Kidney (tissue), 14 donors: Measurements from ENCODE around the gene ARID1B. TPM values are rescaled to one million over a fixed set of nuclear protein-coding genes. Genes with fewer than 3 reads are reported as not detected.

Experiments
- DNase-seq, 5 donors: peaks; one replicate each; pipeline ENCODE4 v3.0.0-alpha.2; 2013 to 2020
- FAIRE-seq: peaks from 2 replicates; lab custom pipeline; 2012; peaks lifted over from hg19 to GRCh38; lab: Jason Lieb, UNC
- H3K27ac ChIP-seq, 2 donors: one replicate each; pipeline ENCODE4 v1.7.0; 2013; ENCODE audit warnings: low read depth in 2 of 2, low read length in 2 of 2, inconsistent platforms in 1 of 2
- H3K27me3 ChIP-seq: one replicate; pipeline ENCODE4 v1.7.1; 2013; ENCODE audit warnings: low read length, inconsistent platforms; ENCODE audit not compliant: control insufficient read depth, insufficient read depth
- H3K36me3 ChIP-seq, 3 donors: one replicate each; pipeline versions ENCODE4 v1.7.0 to v1.7.1; 2013; ENCODE audit warnings: low read length in 3 of 3, control low read depth in 1 of 3, inconsistent platforms in 1 of 3; ENCODE audit not compliant: insufficient read depth in 3 of 3, control insufficient read depth in 2 of 3
- H3K4me1 ChIP-seq, 3 donors: one replicate each; pipeline versions ENCODE4 v1.7.0 to v1.7.1; 2013; ENCODE audit warnings: low read length in 3 of 3, inconsistent platforms in 1 of 3, low read depth in 1 of 3; ENCODE audit not compliant: control insufficient read depth in 2 of 3, insufficient read depth in 2 of 3
- H3K4me3 ChIP-seq, 3 donors: one replicate each; pipeline versions ENCODE4 v1.7.0 to v1.8.1; 2013; ENCODE audit warnings: low read length in 3 of 3, control low read depth in 1 of 3, inconsistent platforms in 1 of 3
- H3K9ac ChIP-seq, 3 donors: one replicate each; pipeline versions ENCODE4 v1.7.0 to v1.7.1; 2013; ENCODE audit warnings: low read length in 3 of 3, control low read depth in 1 of 3, inconsistent platforms in 1 of 3
- H3K9me3 ChIP-seq, 3 donors: one replicate each; pipeline versions ENCODE4 v1.7.0 to v1.7.1; 2013; ENCODE audit warnings: low read length in 3 of 3, control low read depth in 1 of 3, inconsistent platforms in 1 of 3; ENCODE audit not compliant: control insufficient read depth in 2 of 3, insufficient read depth in 1 of 3
- CTCF ChIP-seq: IDR thresholded peaks from 3 replicates; pipeline ENCODE4 v1.5.1; 2012; ENCODE audit warnings: mild to moderate bottlenecking, moderate library complexity, borderline replicate concordance; ENCODE audit not compliant: insufficient read depth; ENCODE audit errors: extremely low read depth
- intact Hi-C: fragments of 100-400 bp; cut with DNase I; formaldehyde crosslinking; loops from one replicate; pipeline ENCODE4 v1.11.1; 2022
- polyA plus RNA-seq: library from polyadenylated mRNA; stranded (reverse); fragments of 350-450 nt; fragmentation: Illumina TruSeq; extraction: RNeasy Lipid Tissue Mini Kit (QIAGEN cat#74804); gene quantifications from one replicate; pipeline ENCODE4 v1.2.3, GENCODE V29; 2014; ENCODE audit warnings: low read depth, low replicate concordance; ENCODE audit not compliant: insufficient read depth
- total RNA-seq: library from RNA; stranded (reverse); fragmentation: NEBNext Ultra II Directional; extraction: Animal tissue kit (Norgen Biotek cat#: 25700); gene quantifications from one replicate; pipeline ENCODE4 v1.2.1, GENCODE V29; 2021
- donor health status: control.
- donor health status: control.
- donor health status: control.
- donor health status: control.
- donor health status: control.
- donor health status: DM: yes; HTN: yes; CAD: no.
- donor health status: Normal renal cell carcinoma (clear cell type).

The ARID1B gene
- total and polyA plus RNA-seq, 2 donors from 2014 or later: 16.4 to 110 TPM

GRCh38 chr6:156760377-156760776 is 16.8 kb upstream of the ARID1B start:
- H3K9me3 ChIP-seq: no peaks in the 10 kb centered on the region
- H3K27me3 ChIP-seq: no peaks in the 10 kb centered on the region
- intact Hi-C loops: no loop called here
- no peaks in the 10 kb centered on the region for H3K36me3 ChIP-seq
- DNase-seq: no peak
- H3K9ac ChIP-seq: no peak overlapping the region
- no peak for TF ChIP-seq CTCF
- no peak overlapping the region for H3K27ac ChIP-seq
- H3K4me1 ChIP-seq: no peaks in the 10 kb centered on the region
- FAIRE-seq: no peak
- no peak overlapping the region for H3K4me3 ChIP-seq

- no peak overlapping the region for H3K9ac ChIP-seq
- no peak for FAIRE-seq
- H3K36me3 ChIP-seq: no peaks in the 10 kb centered on the region
- intact Hi-C loops: no loop called here
- no peak for DNase-seq
- no peak overlapping the region for H3K27ac ChIP-seq
- H3K9me3 ChIP-seq: no peaks in the 10 kb centered on the region
- no peak for TF ChIP-seq CTCF
- H3K4me1 ChIP-seq: no peaks in the 10 kb centered on the region
- no peak overlapping the region for H3K4me3 ChIP-seq
- no peaks in the 10 kb centered on the region for H3K27me3 ChIP-seq
These were observed 14.6 kb upstream of the ARID1B start for GRCh38 chr6:156762547-156762946.

- no peaks in the 10 kb centered on the region for H3K4me1 ChIP-seq
- intact Hi-C loops: no loop called here
- no peaks in the 10 kb centered on the region for H3K36me3 ChIP-seq
- H3K27me3 ChIP-seq: no peaks in the 10 kb centered on the region
- no peak for DNase-seq
- no peak overlapping the region for H3K27ac ChIP-seq
- no peak overlapping the region for H3K9ac ChIP-seq
- no peak overlapping the region for H3K4me3 ChIP-seq
- TF ChIP-seq CTCF: no peak
- no peak for FAIRE-seq
- no peaks in the 10 kb centered on the region for H3K9me3 ChIP-seq
These were observed 12.1 kb upstream of the ARID1B start for GRCh38 chr6:156765117-156765516.

GRCh38 chr6:156767603-156768467 is 9.3 kb upstream of the ARID1B start:
- intact Hi-C loops: no loop called here
- H3K4me1 ChIP-seq: no peaks in the 10 kb centered on the region
- FAIRE-seq: no peak
- no peak for TF ChIP-seq CTCF
- H3K36me3 ChIP-seq: no peaks in the 10 kb centered on the region
- H3K27ac ChIP-seq: no peak overlapping the region
- no peak overlapping the region for H3K4me3 ChIP-seq
- no peaks in the 10 kb centered on the region for H3K27me3 ChIP-seq
- H3K9me3 ChIP-seq: no peaks in the 10 kb centered on the region
- DNase-seq: no peak
- no peak overlapping the region for H3K9ac ChIP-seq
